HepG2 (cell line): ENCODE measurements around the gene CAPN12. TPM values are rescaled to one million over a fixed set of nuclear protein-coding genes. Genes with fewer than 3 reads are reported as not detected.

Source experiments
- ATAC-seq: fragments of 200-7000 bp; cut with Tn5 transposase; 3 replicates; pipeline ENCODE4 v1.9.1; 2020; ENCODE audit warnings: mild to moderate bottlenecking, moderate library complexity
- BruUV-seq: library from RNA; stranded (reverse); fragments of 400-500 nt; replicated peaks from 2 replicates; lab custom pipeline; 2021; lab: Mats Ljungman, UMichigan
- CTCF ChIA-PET: fragments of 300-600 bp; formaldehyde crosslinking; extraction: SDS; loops from one replicate; lab custom pipeline; 2021; ENCODE audit warnings: low total read pairs, inconsistent platforms, low intra/inter-chr PET ratio; lab: Yijun Ruan, JAX
- POLR2A ChIA-PET: fragments of 350-600 bp; sonication (Branson Sonifier 250); formaldehyde crosslinking; loops from one replicate; lab custom pipeline; 2020; ENCODE audit warnings: antibody characterized with exemption, inconsistent platforms; lab: Yijun Ruan, JAX
- DNase-seq: peaks from one replicate; pipeline ENCODE4 v3.0.0-alpha.2; 2015; ENCODE audit warnings: low spot score
- FAIRE-seq: peaks from 3 replicates; lab custom pipeline; 2011; peaks lifted over from hg19 to GRCh38; lab: Jason Lieb, UNC
- H2AFZ ChIP-seq: one replicate; pipeline ENCODE4 v1.6.1; 2011; ENCODE audit warnings: low read length, inconsistent platforms
- H3K27ac ChIP-seq: fragments of 300-600 bp; 3 replicates; pipeline ENCODE4 v1.8.0; 2011; ENCODE audit warnings: mixed run types, mild to moderate bottlenecking, mixed read lengths, low read length, inconsistent platforms; ENCODE audit not compliant: insufficient read depth; ENCODE audit errors: extremely low read length
- H3K27me3 ChIP-seq, 2 experiments: fragments of 200-600 bp in 1 of 2; 2 replicates in 1 of 2; 3 replicates in 1 of 2; pipeline versions ENCODE4 v1.6.0 to v1.8.0; 2011; ENCODE audit warnings: low read length in 2 of 2, mild to moderate bottlenecking in 2 of 2, moderate library complexity in 2 of 2, inconsistent platforms in 1 of 2; ENCODE audit not compliant: insufficient read depth in 2 of 2, control insufficient read depth in 1 of 2
- H3K36me3 ChIP-seq, 2 experiments: fragments of 200-600 bp in 1 of 2; replicated peaks in 1 of 2; 2 replicates in 1 of 2; 3 replicates in 1 of 2; pipeline versions ENCODE4 v1.5.1 to v1.8.0; 2011; ENCODE audit warnings: low read length in 2 of 2, inconsistent platforms in 1 of 2; ENCODE audit not compliant: insufficient read depth in 2 of 2, control insufficient read depth in 1 of 2
- H3K4me1 ChIP-seq: 2 replicates; pipeline ENCODE4 v1.5.1; 2012; ENCODE audit warnings: low read length, inconsistent platforms; ENCODE audit not compliant: insufficient read depth
- H3K4me2 ChIP-seq: 2 replicates; pipeline ENCODE4 v1.6.0; 2011; ENCODE audit warnings: low read depth, low read length, inconsistent platforms
- H3K4me3 ChIP-seq, 3 experiments: fragments of 200-600 bp in 1 of 3; sonication (generic), shearing (Covaris generic) in 1 of 3; replicated peaks in 1 of 3; 2 replicates each; pipeline ENCODE4 v1.5.1; 2011 to 2016; ENCODE audit warnings: low read length in 3 of 3, inconsistent platforms in 2 of 3, low read depth in 2 of 3, mild to moderate bottlenecking in 2 of 3, control low read depth in 1 of 3, mixed read lengths in 1 of 3; ENCODE audit not compliant: insufficient read depth in 1 of 3
- H3K79me2 ChIP-seq: one replicate; pipeline ENCODE4 v1.6.1; 2011; ENCODE audit warnings: low read length, inconsistent platforms; ENCODE audit not compliant: insufficient read depth
- H3K9ac ChIP-seq: 2 replicates; pipeline ENCODE4 v1.6.0; 2011; ENCODE audit warnings: mild to moderate bottlenecking, low read depth, low read length, inconsistent platforms; ENCODE audit not compliant: insufficient read depth
- H3K9me3 ChIP-seq: 2 replicates; pipeline ENCODE4 v1.5.1; 2012; ENCODE audit warnings: mild to moderate bottlenecking, low read length
- H4K20me1 ChIP-seq: 2 replicates; pipeline ENCODE4 v1.6.0; 2011; ENCODE audit warnings: inconsistent platforms, mild to moderate bottlenecking, low read length, moderate library complexity; ENCODE audit not compliant: insufficient read depth
- ARHGAP35 ChIP-seq: sonication (generic); formaldehyde crosslinking; IDR thresholded peaks from 2 replicates; pipeline ENCODE4 v1.9.0; 2022; ENCODE audit warnings: mild to moderate bottlenecking, inconsistent platforms, moderate library complexity, missing genetic modification reagents, borderline replicate concordance
- CEBPB ChIP-seq: IDR thresholded peaks from 2 replicates; pipeline ENCODE4 v1.6.1; 2011; ENCODE audit warnings: low read depth, low read length, improper control_type of control experiment, borderline replicate concordance
- CEBPG ChIP-seq: IDR thresholded peaks from 2 replicates; pipeline ENCODE4 v1.6.1; 2016
- ERF ChIP-seq: IDR thresholded peaks from 2 replicates; pipeline ENCODE4 v1.6.1; 2018; ENCODE audit warnings: missing biosample characterization, missing genetic modification reagents
- GATAD1 ChIP-seq: IDR thresholded peaks from 2 replicates; pipeline ENCODE4 v1.6.1; 2016; ENCODE audit warnings: missing genetic modification reagents, missing compliant biosample characterization
- HDAC2 ChIP-seq: sonication (generic); formaldehyde crosslinking; IDR thresholded peaks from 2 replicates; pipeline ENCODE4 v1.4.0; 2020; ENCODE audit warnings: missing genetic modification reagents
- IRF2 ChIP-seq: IDR thresholded peaks from 2 replicates; pipeline ENCODE4 v1.6.1; 2018; ENCODE audit warnings: missing genetic modification reagents, missing compliant biosample characterization
- KDM1A ChIP-seq: IDR thresholded peaks from 2 replicates; pipeline ENCODE4 v1.6.1; 2016; ENCODE audit warnings: missing compliant biosample characterization
- KLF16 ChIP-seq, 2 experiments: sonication (generic) in 1 of 2; formaldehyde crosslinking in 1 of 2; IDR thresholded peaks; 2 replicates each; pipeline versions ENCODE4 v1.6.1 to v1.8.0; 2016 to 2023; ENCODE audit warnings: missing genetic modification reagents in 2 of 2, missing compliant biosample characterization in 1 of 2
- NCOA2 ChIP-seq: sonication (generic); formaldehyde crosslinking; IDR thresholded peaks from 2 replicates; pipeline ENCODE4 v1.8.0; 2022; ENCODE audit warnings: inconsistent platforms
- NRL ChIP-seq: sonication (generic); formaldehyde crosslinking; IDR thresholded peaks from 2 replicates; pipeline ENCODE4 v1.5.0; 2020; ENCODE audit warnings: missing genetic modification reagents, mild to moderate bottlenecking, moderate library complexity, borderline replicate concordance
- POGZ ChIP-seq: sonication (generic); formaldehyde crosslinking; IDR thresholded peaks from 2 replicates; pipeline ENCODE4 v1.4.0; 2020; ENCODE audit warnings: mild to moderate bottlenecking, missing genetic modification reagents
- PRMT3 ChIP-seq: sonication (generic); formaldehyde crosslinking; IDR thresholded peaks from 2 replicates; pipeline ENCODE4 v1.8.1; 2022; ENCODE audit warnings: low read depth, mild to moderate bottlenecking, moderate library complexity, missing genetic modification reagents, borderline replicate concordance
- SIX1 ChIP-seq: sonication (generic); formaldehyde crosslinking; IDR thresholded peaks from 2 replicates; pipeline ENCODE4 v1.4.0; 2020; ENCODE audit warnings: missing genetic modification reagents, borderline replicate concordance
- SP4 ChIP-seq: sonication (generic); formaldehyde crosslinking; IDR thresholded peaks from 2 replicates; pipeline ENCODE4 v1.8.1; 2023; ENCODE audit warnings: mild to moderate bottlenecking, missing genetic modification reagents
- SRF ChIP-seq: IDR thresholded peaks from 2 replicates; pipeline ENCODE4 v1.6.1; 2011; ENCODE audit warnings: mild to moderate bottlenecking, low read depth, low read length, moderate library complexity
- U2AF1 ChIP-seq: fragments of 200-400 bp; formaldehyde crosslinking; optimal IDR thresholded peaks from 2 replicates; pipeline ENCODE3; 2017; ENCODE audit warnings: mild to moderate bottlenecking, low read depth, low read length
- WIZ ChIP-seq: sonication (generic); formaldehyde crosslinking; IDR thresholded peaks from 2 replicates; pipeline ENCODE4 v1.5.1; 2020; ENCODE audit warnings: mild to moderate bottlenecking, missing genetic modification reagents
- ZC3H13 ChIP-seq: sonication (generic); formaldehyde crosslinking; IDR thresholded peaks from 2 replicates; pipeline ENCODE4 v1.8.1; 2023; ENCODE audit warnings: mild to moderate bottlenecking, missing genetic modification reagents, moderate library complexity
- ZNF260 ChIP-seq: sonication (generic); formaldehyde crosslinking; IDR thresholded peaks from 2 replicates; pipeline ENCODE4 v1.4.0; 2020; ENCODE audit warnings: missing genetic modification reagents, low read depth, mild to moderate bottlenecking, borderline replicate concordance
- ZNF33B ChIP-seq: sonication (generic); formaldehyde crosslinking; IDR thresholded peaks from 2 replicates; pipeline ENCODE4 v1.5.1; 2020; ENCODE audit warnings: mild to moderate bottlenecking, missing genetic modification reagents
- ZNF557 ChIP-seq: sonication (generic); formaldehyde crosslinking; IDR thresholded peaks from 2 replicates; pipeline ENCODE4 v1.4.0; 2020; ENCODE audit warnings: missing genetic modification reagents
- ZNF83 ChIP-seq: sonication (generic); formaldehyde crosslinking; IDR thresholded peaks from 2 replicates; pipeline ENCODE4 v1.4.0; 2020; ENCODE audit warnings: missing genetic modification reagents, mild to moderate bottlenecking, borderline replicate concordance
- ZSCAN20 ChIP-seq: sonication (generic); formaldehyde crosslinking; IDR thresholded peaks from 2 replicates; pipeline ENCODE4 v1.4.0; 2020; ENCODE audit warnings: missing genetic modification reagents, mild to moderate bottlenecking, borderline replicate concordance
- ZSCAN9 ChIP-seq: IDR thresholded peaks from 2 replicates; pipeline ENCODE4 v1.6.1; 2016; ENCODE audit warnings: borderline replicate concordance
- WGBS: methylation state at CpG from one replicate; pipeline ENCODE4 v1.1.6; 2017; ENCODE audit warnings: low lambda C conversion rate; 5-methylcytosine and 5-hydroxymethylcytosine counted together
- in situ Hi-C: cut with HindIII; loops from 2 replicates; pipeline ENCODE4 v1.10.0; 2017; ENCODE audit warnings: low pct_unique_long_range_greater_than_20kb; ENCODE audit not compliant: extremely low pct_ligation_motif_present
- intact Hi-C: fragments of 100-400 bp; cut with micrococcal nuclease; formaldehyde crosslinking; loops from one replicate; pipeline ENCODE4 v1.10.0; 2022; ENCODE audit not compliant: unreplicated experiment
- polyA plus RNA-seq, 8 experiments: library from polyadenylated mRNA; depleted of rRNA in 3 of 8; stranded (reverse) in 7 of 8; unstranded in 1 of 8; fragments of >200 nt; fragmentation: Illumina TruSeq in 4 of 8; extraction: Trizol in 4 of 8; gene quantifications; 2 replicates each; pipeline versions ENCODE4 v1.2.1 to v1.2.3, GENCODE V29; 2011 to 2016; ENCODE audit warnings: low read depth in 4 of 8, missing spikeins in 1 of 8, mixed read lengths in 1 of 8; ENCODE audit not compliant: insufficient read depth in 1 of 8
- total RNA-seq, 5 experiments: library from RNA; depleted of rRNA; stranded (reverse); fragments of >200 nt; fragmentation: Illumina TruSeq; extraction: Trizol; gene quantifications; 2 replicates each; pipeline ENCODE4 v1.2.3, GENCODE V29; 2016; ENCODE audit warnings: low read depth in 1 of 5
- TF ChIP-seq, protein P1 (sequence below): sonication (generic); formaldehyde crosslinking; IDR thresholded peaks from 2 replicates; pipeline ENCODE4 v1.5.0; 2020; ENCODE audit warnings: mild to moderate bottlenecking, missing genetic modification reagents, borderline replicate concordance

The CAPN12 gene
- total and polyA plus RNA-seq, 2 of the 13 experiments (the other 11 are each of a cell fraction or from before 2014, with no cell fraction given), result 1.6 to 13.6 TPM

DNA sequence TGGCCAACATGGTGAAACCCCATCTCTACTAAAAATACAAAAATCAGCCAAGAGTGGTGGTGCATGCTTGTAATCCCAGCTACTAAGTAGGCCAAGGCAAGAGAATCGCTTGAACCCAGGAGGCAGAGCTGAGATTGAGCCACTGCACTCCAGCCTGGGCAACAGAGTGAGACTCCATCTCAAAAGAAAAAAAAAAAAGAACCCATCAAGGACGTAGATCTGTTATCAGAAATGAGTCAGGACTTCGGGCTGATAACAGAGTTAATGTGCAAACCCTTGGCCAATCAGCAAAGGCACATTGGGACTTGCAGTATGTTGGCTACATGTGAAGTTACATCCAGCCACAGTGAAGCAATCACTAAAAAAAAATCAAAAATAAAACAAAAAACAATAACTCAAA lies 40.0 kb upstream of the CAPN12 start:
- Histone ChIP-seq H3K4me1 (peaks cover 54% of the 10 kb centered on the region), H3K27me3 (no peaks in the 10 kb centered on the region; a peak in 1 of 5 replicates), H3K9ac (no peak overlapping the region), H3K27ac (no peak overlapping the region), H3K4me2 (no peak overlapping the region; the same call in 1 of the 2 replicates), H4K20me1 (no peaks in the 10 kb centered on the region), H3K79me2 (no peaks in the 10 kb centered on the region), H3K9me3 (no peaks in the 10 kb centered on the region), H3K4me3 (no peak overlapping the region), H2AFZ (no peak overlapping the region), H3K36me3 (no peaks in the 10 kb centered on the region)
- in situ Hi-C loops, result no loop called here
- intact Hi-C loops, result no loop called here
- ChIA-PET POLR2A (interaction anchor here (0.7 to 1.4 kb wide), 3 partner anchors 21 to 116 kb away, joined by 3 read pairs; partner anchors contain the start of genes ECH1 and NFKBIB), CTCF (no interaction called here)
- BruUV-seq, result no TSS peak
- WGBS, result 14% methylated on average over 3 of the region's 3 CpGs
- ATAC-seq (peak; percentile 33; the same call in 1 of the 3 replicates), FAIRE-seq (peak; percentile 51), DNase-seq (peak; percentile 63)
- TF ChIP-seq ZSCAN9 (CRISPR knock-in tag) (no peak), GATAD1 (CRISPR knock-in tag) (no peak), CEBPB (peak; percentile 64; the same call in 1 of the 2 replicates), ZNF33B (no peak), IRF2 (no peak), KDM1A (CRISPR knock-in tag) (peak; percentile 47; the same call in 1 of the 2 replicates), ZC3H13 (no peak), ERF (CRISPR knock-in tag) (no peak), PRMT3 (CRISPR knock-in tag) (no peak), ZNF83 (CRISPR knock-in tag) (no peak), ZNF260 (CRISPR knock-in tag) (no peak), U2AF1 (no peak), POGZ (CRISPR knock-in tag) (peak; percentile 50; the same call in 1 of the 2 replicates), NRL (CRISPR knock-in tag) (no peak), ZNF557 (CRISPR knock-in tag) (no peak), ZSCAN20 (no peak), ARHGAP35 (CRISPR knock-in tag) (no peak), WIZ (CRISPR knock-in tag) (no peak), HDAC2 (CRISPR knock-in tag) (peak; percentile 34; the same call in 1 of the 2 replicates), KLF16 (CRISPR knock-in tag; IDR thresholded peaks at IDR 0.05) (no peak), SRF (no peak), NCOA2 (CRISPR knock-in tag) (peak; percentile 32; the same call in 1 of the 2 replicates), CEBPG (CRISPR knock-in tag) (peak; percentile 81), SIX1 (no peak), SP4 (CRISPR knock-in tag) (no peak)
- TF ChIP-seq, protein P1, sequence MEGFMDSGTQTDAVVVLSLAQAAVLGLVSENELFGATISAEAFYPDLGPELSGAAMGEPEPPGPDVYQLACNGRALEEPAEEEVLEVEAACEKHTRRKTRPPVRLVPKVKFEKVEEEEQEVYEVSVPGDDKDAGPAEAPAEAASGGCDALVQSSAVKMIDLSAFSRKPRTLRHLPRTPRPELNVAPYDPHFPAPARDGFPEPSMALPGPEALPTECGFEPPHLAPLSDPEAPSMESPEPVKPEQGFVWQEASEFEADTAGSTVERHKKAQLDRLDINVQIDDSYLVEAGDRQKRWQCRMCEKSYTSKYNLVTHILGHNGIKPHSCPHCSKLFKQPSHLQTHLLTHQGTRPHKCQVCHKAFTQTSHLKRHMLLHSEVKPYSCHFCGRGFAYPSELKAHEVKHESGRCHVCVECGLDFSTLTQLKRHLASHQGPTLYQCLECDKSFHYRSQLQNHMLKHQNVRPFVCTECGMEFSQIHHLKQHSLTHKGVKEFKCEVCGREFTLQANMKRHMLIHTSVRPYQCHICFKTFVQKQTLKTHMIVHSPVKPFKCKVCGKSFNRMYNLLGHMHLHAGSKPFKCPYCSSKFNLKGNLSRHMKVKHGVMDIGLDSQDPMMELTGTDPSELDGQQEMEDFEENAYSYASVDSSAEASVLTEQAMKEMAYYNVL (CRISPR knock-in tag), result no peak
